ENCODE data around the gene BHMT2.
A peak's percentile ranks its signal among the peaks of the same experiment; 100 is the strongest.

Gene BHMT2

DNA sequence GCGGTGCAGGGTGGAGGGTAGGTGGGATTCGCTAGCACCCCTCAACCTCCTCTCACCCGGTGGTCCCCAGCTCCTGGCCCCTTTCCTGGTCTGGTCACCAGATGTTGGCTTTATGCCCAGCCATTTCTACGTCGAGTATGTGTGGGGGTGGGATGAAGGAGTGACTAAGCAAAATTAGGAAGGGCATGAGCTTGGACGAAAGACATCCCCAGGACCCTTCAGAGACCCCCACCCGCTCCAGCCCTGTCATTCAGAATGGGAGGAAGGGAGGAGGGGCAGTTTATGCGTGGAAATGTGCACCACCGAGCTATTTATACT is 742 bp downstream of the BHMT2 start:
- DNase-seq, result no peak

DNA sequence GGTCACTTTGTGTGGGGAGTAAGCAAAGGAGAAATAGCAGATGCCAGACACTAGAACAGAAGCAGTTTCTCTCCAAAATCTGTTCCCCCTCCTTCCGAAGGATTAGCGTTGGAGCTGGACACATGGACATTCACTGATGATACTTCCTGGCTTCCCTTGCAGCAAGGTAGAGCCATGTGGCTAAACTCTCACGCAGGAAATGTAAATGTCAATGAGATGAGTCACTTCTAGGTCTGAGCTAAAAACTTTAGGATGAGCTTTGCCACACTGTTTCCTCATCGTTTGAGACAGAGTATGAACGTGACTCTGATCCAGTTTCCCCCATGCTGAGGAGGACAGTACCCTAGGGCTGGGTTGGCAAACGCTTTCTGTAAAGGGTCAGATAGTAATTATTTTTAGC is 5.1 kb downstream of the BHMT2 start:
- no peak for DNase-seq

DNA sequence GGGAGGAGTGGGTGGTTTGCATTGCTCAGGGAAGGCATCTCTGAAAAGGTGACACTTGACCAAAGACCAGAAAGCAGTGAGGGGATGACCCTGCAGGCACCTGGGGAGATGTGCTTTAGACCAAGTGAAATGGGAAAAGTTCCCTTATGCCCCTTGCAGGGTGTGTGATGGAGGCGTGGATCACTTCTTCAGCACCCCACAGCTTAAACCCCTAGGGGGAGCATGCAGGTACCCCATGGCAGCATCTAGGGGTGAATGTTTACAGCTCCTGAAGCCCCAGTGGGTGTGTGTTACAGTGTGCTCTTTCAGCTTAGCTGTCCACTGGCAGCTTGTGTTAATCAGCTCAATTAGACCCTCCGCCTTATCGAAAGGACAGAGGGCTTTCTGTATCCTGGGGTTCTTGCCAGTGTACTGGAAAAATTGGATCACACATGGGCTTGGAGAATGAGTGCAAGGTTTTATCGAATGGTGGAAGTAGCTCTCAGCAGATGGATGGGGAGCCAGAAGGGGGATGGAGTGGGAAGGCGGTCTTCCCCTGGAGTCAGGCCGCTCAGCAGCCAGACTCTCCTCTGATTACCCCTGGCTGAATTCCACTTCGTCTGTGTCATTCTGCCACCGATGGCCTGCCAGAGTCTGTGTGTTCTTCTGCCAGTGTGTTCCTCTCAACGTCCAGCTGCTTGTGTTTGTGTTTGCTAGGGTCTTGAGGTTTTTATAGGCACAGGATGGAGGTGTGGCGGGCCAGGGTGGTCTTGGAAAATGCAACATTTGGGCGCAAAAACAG is 6.3 kb downstream of the BHMT2 start:
- DNase-seq, result no peak

DNA sequence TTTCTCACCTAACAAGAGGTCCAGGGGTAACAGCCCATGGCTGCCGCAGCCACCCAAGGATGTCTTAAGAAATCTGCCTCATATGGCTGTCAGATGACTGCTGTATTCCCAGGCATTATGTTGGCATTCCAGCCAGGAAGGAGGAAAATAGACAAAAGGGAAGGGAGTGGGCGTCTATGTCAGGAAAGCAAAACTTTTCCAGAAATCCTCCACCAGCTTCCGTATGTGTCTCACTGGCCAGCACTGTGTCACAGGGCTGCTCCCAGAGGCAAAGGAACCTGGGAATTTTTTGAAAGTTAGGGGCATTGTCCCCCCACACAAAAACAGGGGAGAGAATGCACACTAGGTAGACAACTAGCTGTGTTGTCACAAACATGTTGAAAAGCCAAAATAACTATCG is 7.3 kb downstream of the BHMT2 start:
- DNase-seq, result no peak

DNA sequence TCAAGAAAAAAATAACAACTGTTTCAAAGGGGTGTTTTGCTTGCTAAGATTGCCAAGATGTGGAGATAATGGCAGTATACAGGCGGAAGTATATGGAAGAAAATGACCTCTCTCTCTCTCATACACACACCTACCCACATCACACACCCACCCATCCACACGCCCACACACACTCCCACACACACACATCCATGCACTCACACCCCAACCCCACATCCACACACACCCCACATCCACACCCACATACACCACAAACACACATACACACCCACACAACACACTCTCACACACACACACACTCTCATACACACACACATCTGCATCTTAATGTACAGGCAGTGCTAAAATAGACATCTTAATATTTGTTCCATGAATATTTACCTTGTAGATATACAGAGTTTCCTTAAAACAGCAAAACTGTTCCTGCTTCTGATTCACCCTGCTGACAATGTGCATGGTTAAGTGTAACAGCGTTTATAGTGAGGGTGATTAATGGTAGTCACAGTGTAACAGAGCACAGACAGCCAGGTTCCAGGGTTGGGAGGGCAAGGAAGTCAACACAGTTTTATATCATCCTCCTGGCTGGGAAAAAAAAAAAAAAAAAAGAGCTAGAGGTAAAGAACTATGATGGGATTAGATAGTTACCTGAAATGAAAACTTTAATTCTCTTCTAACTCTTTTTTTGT is 8.3 kb downstream of the BHMT2 start:
- DNase-seq, result no peak

DNA sequence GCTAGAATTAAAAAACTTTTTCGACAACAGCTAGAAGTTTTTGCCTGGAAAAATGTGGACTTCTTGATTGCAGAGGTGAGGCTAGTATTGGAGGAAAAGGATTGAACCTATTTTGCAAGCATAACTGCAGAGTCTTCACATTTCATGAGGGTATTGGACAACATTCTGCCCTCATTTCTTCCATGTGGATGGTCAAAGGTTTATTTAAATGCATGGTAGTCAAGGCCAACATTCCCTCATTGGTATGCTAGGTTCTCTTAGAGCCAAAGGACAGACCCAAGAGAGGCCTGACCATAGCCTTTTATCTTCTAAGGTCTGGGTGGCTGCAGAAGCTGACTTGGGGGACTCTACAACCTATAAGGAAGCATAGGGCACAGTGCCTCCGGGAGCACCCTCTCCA is 11.2 kb downstream of the BHMT2 start:
- DNase-seq, result no peak

DNA sequence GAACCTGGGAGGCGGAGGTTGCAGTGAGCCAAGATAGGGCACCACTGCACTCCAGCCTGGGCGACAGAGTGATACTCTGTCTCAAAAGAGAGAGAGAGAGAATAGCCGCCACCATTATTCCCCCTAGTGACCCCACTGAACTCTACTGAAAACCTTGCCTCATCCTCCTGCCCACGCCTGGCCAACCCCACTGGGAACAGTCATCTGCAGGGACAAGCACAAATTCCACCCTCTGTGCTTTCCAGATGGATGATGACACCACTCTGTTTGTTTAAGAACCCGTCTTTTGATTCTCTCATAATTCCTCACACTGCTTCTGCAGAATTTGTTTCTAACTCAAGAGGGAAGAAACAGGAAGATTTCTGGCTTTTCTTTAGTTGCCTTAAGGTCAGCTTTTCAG is 12.2 kb downstream of the BHMT2 start:
- no peak for DNase-seq

DNA sequence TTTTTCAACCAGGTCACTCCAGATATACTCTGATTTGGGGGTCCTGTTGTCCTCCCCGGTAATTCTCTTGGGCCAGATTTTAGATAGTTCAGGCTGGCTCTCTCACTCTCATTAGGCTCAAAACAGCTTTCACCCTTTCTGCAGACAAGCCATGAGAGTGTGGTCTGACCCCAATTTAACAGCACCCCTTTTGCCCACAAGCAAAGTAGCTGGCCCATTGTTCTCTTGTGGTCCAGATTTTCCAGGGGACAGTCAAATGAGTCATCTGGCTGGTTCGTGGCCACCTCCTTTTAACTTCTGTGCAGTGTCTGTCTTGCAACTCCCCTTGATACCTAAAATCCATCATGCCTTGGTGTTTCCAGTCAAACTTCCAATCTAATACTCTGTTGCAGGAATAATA is 16.5 kb downstream of the BHMT2 start:
- no peak for DNase-seq

DNA sequence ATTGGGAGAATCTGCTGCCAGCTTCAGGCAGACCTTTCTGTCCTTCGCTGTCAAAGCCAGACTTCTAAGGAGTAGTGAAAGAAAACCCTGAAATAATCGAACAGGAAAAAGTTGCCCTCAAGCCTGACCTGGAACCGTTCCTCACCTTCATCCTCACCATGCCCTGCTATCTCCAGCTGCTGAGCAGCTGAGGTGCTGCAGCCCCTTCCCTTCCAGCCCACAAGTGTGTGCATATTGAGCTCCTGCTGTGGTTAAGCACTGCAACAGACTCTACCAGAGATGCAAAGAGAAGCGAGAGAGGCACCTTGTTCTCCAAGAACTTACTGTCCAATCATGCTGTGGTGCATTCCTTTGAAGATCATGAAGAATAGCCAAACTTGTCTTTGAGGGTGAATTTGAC is 18.9 kb downstream of the BHMT2 start:
- DNase-seq, result no peak

DNA sequence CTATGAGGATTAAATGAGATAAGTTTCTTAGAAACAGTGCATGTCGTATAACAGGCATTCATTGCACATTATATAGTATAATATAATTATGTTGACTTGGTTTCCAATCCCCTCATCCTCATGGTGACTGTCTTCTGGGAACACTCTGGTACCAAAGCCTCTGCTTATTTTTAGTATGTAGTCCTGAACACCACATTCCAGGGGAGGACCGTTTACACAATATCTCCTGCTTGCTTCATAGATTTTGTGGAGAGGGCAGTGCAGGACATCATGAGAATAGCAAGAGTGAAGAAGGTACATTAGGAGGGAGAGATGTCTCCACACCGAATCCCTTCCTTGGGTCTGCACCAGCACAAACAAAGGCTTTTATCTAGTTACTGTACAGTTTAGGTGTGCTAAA is 21.5 kb downstream of the BHMT2 start:
- no peak for DNase-seq

DNA sequence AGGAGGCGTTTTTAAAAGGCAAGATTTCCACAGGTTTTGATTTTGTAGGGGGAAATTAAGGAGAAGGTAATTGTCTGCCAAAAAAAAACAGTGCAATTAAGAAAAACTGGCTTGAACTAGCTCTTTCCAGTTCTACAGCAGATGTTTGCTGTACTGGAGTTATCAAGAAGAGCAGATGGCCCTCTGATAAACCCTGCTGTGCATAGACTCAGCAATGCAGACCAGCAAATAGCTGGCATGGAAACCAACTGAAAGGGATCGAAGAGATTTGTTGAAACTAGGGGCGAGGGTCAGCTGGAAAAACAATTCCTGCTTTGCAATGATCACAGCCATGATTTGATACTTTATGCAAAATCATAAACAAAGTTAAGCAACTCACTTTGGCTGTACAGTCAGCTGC is 24.2 kb downstream of the BHMT2 start:
- no peak for DNase-seq

DNA sequence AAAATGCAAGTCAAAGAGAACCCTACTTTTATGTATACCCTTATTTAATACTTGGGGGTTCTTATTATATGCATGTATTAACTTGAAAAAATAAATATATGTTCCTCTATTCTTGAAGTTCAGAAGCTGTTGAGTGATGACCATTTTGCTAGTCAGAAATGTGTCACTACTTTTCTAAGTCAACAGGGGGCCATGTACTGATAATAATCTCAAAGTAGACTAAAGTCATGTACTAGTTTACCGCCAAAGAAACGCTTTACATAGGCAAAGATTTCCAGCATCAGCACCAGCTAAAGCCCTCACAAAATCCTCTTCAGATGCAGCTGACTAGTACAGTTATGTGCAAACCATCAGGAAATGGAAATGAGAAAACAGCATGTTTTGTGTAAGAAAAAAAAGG is 36.3 kb downstream of the BHMT2 start:
- no peak for DNase-seq

DNA sequence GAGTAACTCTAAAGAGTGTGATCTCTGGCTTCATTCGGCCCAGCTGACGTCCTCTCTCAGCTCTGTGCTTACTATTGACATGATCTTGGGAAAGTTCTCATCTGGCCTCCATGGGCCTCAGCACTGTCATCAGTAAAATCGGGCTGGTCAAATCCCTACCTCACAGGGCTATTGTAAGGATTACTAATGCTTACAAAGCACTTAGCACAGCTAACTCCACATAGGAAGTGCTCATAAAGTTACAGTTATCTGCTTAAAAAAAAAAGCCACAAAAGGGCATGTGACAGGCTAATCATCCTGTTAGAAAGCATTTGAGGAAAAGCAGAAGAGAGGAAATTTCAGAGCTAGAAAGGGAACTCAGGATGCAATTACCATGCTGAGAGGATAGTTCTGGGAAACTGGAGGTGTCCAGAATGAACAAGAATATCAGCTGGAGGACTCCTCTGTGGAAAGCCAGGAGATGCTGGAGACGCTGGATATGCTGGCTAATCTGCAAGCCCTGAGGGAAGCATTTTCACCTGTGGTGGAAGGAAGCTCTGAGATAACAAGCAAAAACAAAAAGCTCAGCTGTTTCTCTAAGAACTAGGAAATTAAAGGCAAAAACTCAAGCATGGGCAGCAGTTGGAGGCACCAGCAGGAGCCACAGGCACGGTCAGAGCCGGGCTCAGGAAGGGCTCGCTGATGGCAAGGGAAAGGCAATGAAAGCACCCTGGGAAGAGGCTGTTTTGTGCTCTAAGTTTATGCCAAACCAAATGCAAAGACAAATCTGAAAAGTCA is 37.6 kb downstream of the BHMT2 start:
- no peak for DNase-seq

DNA sequence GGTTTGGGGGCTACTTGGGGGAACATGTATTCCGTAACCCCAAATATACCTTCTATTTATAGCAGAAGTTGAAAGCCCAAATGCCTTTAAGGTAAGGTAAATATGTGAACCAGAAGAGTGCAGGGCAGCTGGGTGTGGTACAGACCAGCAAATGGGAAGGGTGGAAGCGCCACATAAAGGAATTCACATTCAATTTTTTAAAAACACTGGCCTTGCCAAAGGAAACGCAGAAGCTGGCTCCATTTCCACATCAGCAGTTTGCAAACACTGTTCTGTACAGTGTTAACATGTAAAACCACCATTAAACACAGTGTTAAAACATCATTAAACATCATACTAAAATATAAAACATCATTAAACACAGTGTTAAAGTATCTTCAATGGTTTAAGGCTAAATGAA is 38.5 kb downstream of the BHMT2 start:
- no peak for DNase-seq

DNA sequence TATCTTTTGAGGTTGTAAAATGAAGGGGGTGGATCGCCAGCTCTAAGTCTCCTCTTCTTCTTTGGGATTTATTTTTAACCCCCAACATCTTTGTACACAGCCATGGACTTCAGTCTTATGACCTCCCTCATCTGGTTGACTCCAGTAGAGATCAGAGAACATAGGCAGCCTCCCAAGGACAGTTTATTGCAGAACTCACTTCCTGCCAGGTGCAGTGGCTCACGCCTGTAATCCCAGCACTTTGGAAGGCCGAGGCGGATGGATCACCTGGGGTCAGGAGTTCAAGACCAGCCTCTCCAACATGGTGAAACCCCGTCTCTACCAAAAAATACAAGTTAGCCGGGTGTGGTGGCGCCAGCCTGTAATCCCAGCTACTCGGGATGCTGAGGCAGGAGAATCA is 39.2 kb downstream of the BHMT2 start:
- no peak for DNase-seq

DNA sequence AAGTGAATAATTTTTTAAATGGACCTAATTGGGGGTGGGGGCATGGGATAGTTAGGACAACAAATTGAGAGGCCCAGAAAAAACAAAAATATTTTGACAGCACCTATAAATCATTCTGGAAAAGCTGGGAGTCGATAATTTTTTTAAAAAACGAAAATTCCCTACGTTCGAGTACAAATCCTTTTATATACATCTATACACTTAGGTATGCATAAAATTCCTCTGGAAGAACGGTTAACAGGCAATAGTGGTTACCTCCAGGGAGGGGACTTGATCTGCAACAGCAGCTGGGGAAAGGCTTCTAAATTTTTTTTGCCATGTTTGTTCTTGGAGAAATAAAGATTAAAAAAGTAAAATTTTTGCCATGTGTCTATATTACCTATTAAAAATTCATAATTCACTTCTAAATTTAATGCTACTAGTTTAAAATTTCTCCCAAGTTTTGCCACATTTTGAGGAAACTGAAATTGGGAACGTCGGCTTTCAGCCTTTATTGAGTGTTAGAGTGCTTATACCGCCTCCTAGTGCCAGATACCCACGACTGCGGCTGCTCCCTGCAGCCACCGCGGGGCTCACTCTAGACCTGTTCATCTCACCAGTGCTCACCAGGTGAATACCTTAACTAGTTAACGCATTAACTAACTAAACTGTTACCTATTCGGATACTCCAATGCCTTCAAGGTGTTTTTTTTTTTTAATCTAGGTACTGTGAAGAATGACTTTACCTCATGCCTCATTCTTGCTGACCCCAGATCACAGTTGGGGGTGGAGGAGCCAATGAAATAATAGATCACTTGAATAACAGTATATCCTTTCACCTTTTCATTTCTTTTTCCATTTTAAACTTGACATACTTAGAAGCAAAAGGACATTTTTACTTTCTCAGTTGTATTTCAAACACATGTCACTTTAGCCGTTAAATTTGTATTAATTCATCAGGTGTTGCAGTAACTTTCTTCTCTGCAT is 40.2 kb downstream of the BHMT2 start:
- peak; percentile 39 for DNase-seq

DNA sequence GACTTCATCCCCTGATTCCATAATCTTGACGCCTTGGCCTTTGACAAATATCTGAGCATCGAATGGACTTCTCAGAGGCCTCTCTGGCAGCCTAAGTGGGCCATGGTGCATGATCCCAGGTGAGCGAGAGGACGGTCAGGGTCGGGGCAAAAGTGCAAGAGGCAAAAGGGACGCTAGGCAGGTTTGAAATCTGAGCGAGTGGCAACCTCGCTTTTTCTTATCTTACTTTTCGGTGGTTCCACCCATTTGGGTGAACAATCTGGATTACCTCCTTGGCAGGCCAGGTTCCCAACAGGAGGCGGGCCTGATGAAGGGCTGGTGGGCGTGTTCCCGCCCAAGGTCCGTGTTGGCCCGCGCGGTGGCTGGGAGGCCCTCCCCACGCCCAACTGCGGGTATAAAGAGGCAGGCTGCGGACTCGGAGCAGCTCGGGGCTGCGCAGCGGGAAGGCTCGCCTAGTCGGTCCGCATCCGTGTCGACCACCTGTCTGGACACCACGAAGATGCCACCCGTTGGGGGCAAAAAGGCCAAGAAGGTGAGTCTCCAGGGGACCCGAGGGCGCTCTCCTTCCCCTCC is 41.9 kb downstream of the BHMT2 start, which contains the start of gene BHMT:
TSS of gene BHMT (plus strand) at position 423 of the 573 bp plus-strand sequence. CDS start at position 500, 77 bp downstream.
- DNase-seq, result no peak

DNA sequence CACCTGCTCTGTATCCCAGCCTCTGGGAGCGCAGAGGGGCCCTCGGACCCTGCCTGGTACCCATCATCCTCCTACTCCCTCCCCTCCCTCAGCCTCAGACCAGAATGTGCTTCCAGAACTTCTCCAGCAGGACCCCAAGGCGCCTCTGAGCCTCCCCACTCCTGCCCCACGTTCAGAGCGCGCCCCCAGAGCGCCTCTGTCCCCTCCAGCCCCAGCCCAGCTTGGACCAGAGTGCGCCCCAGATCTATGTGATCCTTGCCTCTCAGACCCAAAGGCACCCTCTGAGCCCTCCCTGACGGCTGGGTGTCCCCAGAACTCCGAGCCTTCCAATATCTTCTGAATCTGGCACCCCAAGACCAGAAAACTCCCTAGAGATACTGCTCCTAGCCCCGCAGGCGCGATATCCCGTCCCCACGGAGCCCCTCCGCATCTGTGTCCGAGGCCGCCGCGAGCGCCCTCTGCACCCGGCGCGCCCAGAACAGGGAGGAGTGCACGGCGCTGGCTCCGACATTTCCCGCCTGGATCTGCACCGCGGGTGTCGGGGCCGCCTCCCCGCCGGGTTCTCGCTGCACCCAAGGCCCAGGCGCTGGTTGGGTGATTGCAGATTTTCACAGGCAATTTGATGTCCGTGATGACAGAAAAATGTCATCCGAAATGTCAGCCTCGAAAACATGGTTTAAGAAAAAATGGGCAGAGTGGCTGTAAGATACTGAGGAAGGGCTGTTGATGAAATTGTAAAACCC is 42.6 kb downstream of the BHMT2 start:
- DNase-seq, result no peak

DNA sequence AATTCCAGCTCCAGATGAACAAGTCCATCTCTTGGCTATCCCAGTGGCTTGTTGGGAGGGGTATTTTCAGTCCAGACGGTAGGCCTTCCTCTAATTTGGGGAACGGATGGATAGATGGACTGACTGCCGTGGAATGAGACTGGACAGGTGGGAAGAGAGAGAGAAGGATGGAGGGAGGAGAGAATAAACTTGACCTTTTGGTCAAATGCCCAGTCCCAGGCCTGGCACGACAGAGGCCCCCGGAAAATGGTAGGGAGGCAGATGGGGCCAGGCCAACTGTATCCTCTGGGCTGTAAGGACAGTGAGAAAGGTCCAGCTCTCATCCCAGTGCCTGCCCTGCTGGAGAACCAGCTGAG is 43.1 kb downstream of the BHMT2 start:
- no peak for DNase-seq

DNA sequence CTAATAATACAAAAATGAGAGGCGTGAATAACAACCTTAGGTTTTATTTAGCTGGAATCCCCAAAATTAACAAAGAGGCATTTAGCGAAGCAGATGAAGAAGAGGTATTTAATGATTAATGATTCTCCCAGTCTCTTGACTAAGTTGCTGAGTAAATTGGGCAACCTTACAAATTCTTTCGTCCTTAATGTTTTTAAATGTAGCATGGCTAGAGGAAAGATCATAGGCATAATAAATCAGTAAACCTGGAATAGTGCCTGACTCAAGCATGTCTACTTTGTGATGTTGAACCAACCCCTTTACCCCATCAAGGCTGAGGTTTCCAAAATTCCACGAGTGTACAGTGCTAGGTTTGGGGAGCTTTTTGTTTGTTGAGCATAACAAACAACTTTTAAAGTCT is 49.9 kb downstream of the BHMT2 start:
- no peak for DNase-seq

DNA sequence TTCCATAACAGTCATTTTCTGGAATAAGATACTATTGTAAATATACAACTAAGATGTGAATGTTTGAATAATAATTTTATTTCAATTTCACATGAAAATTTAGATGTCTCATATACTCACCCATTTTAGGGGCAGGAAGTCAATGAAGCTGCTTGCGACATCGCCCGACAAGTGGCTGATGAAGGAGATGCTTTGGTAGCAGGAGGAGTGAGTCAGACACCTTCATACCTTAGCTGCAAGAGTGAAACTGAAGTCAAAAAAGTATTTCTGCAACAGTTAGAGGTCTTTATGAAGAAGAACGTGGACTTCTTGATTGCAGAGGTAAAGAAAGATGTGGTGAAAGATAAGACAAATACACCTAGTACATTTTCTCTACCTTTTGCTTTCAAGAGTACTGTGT is 50.7 kb downstream of the BHMT2 start:
- DNase-seq, result no peak

DNA sequence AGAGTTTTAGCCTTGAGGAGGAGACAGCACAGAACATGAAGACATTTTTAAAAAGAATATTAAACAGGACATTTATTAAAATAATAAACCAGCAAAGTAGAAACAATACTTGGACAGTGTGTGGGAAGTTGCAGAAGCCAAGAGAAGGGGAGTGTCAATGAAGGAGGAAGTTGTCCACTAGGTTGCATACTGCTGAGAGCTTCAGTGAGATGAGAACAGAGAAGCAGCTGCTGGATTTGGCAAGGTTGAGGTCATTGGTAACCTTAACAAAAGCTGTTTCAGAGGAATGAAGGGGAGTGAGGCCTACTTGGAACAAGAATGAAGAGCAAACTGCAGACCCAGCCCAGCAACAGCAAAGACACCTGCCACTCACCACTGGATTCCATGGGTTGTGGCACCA is 53.4 kb downstream of the BHMT2 start:
- no peak for DNase-seq
